ENCODE data around the gene APOBEC3F.

DNA sequence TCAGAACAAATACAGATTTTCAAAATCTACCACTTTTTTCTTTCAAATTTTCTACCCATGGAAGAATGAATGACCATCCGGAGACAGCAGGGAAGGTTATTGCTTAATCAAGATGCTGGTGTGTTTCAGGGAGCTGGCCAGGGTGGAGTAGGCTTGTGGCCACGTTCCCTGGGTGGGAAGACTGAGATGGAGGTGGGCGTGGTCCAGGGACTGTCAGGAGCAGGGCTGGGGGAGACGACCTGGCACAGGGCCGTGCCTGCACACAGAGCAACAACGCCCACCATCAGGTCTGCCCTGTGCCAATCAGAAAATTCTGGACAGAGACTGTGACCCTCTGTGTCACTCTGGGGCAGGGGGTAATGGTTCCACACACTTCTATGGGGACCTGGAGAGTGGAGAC is 49.3 kb downstream of the APOBEC3F start:
- TF ChIP-seq TARDBP (IDR thresholded peaks at IDR 0.05; ENCODE audit: borderline replicate concordance) (no peak), RAD21 (IDR thresholded peaks at IDR 0.05; ENCODE audit: insufficient read depth, low read depth, low read length) (no peak), SMC3 (IDR thresholded peaks at IDR 0.05; ENCODE audit: borderline replicate concordance, low read length) (no peak), POLR2A (IDR thresholded peaks at IDR 0.05; ENCODE audit: low read depth, low read length) (no peak), HDAC2 (IDR thresholded peaks at IDR 0.05) (no peak), JUND (IDR thresholded peaks at IDR 0.05; ENCODE audit: low read depth, low read length) (no peak), ZNF274 (IDR thresholded peaks at IDR 0.05; ENCODE audit: insufficient read depth, insufficient read length) (no peak), EZH2 (IDR thresholded peaks at IDR 0.05; ENCODE audit: borderline replicate concordance, control insufficient read depth, low read depth, low read length) (no peak), CHD1 (IDR thresholded peaks at IDR 0.05; ENCODE audit: low read depth, low read length) (no peak), BACH1 (IDR thresholded peaks at IDR 0.05; ENCODE audit: borderline replicate concordance) (no peak)
- TF ChIP-seq, protein P1, sequence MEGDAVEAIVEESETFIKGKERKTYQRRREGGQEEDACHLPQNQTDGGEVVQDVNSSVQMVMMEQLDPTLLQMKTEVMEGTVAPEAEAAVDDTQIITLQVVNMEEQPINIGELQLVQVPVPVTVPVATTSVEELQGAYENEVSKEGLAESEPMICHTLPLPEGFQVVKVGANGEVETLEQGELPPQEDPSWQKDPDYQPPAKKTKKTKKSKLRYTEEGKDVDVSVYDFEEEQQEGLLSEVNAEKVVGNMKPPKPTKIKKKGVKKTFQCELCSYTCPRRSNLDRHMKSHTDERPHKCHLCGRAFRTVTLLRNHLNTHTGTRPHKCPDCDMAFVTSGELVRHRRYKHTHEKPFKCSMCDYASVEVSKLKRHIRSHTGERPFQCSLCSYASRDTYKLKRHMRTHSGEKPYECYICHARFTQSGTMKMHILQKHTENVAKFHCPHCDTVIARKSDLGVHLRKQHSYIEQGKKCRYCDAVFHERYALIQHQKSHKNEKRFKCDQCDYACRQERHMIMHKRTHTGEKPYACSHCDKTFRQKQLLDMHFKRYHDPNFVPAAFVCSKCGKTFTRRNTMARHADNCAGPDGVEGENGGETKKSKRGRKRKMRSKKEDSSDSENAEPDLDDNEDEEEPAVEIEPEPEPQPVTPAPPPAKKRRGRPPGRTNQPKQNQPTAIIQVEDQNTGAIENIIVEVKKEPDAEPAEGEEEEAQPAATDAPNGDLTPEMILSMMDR (IDR thresholded peaks at IDR 0.05 in 2 of 3, conservative IDR thresholded peaks at IDR 0.05 in 1 of 3; ENCODE audit: control insufficient read depth in 2 of 3, extremely low read depth in 1 of 3, insufficient read depth in 1 of 3, low read depth in 3 of 3, low read length in 3 of 3) = no peak
- TF ChIP-seq, protein P2, sequence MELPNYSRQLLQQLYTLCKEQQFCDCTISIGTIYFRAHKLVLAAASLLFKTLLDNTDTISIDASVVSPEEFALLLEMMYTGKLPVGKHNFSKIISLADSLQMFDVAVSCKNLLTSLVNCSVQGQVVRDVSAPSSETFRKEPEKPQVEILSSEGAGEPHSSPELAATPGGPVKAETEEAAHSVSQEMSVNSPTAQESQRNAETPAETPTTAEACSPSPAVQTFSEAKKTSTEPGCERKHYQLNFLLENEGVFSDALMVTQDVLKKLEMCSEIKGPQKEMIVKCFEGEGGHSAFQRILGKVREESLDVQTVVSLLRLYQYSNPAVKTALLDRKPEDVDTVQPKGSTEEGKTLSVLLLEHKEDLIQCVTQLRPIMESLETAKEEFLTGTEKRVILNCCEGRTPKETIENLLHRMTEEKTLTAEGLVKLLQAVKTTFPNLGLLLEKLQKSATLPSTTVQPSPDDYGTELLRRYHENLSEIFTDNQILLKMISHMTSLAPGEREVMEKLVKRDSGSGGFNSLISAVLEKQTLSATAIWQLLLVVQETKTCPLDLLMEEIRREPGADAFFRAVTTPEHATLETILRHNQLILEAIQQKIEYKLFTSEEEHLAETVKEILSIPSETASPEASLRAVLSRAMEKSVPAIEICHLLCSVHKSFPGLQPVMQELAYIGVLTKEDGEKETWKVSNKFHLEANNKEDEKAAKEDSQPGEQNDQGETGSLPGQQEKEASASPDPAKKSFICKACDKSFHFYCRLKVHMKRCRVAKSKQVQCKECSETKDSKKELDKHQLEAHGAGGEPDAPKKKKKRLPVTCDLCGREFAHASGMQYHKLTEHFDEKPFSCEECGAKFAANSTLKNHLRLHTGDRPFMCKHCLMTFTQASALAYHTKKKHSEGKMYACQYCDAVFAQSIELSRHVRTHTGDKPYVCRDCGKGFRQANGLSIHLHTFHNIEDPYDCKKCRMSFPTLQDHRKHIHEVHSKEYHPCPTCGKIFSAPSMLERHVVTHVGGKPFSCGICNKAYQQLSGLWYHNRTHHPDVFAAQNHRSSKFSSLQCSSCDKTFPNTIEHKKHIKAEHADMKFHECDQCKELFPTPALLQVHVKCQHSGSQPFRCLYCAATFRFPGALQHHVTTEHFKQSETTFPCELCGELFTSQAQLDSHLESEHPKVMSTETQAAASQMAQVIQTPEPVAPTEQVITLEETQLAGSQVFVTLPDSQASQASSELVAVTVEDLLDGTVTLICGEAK (IDR thresholded peaks at IDR 0.05; ENCODE audit: borderline replicate concordance) = no peak
